ENCODE data around the gene ADAMTS17.

Gene ADAMTS17

GRCh38 chr15:99962006-99962561, 379.7 kb downstream of the ADAMTS17 start:
- DNase-seq (ENCODE audit: low spot score), result no peak
- no peak for TF ChIP-seq CTCF (IDR thresholded peaks at IDR 0.05; ENCODE audit: extremely low read depth, missing control alignments)

GRCh38 chr15:99961011-99961441, 380.7 kb downstream of the ADAMTS17 start:
- TF ChIP-seq CTCF (IDR thresholded peaks at IDR 0.05; ENCODE audit: extremely low read depth, missing control alignments), result no peak
- DNase-seq (ENCODE audit: low spot score), result no peak

- no peak for DNase-seq (ENCODE audit: low spot score)
- TF ChIP-seq CTCF (IDR thresholded peaks at IDR 0.05; ENCODE audit: extremely low read depth, missing control alignments), result no peak
Observed at GRCh38 chr15:99959326-99959725, 382.4 kb downstream of the ADAMTS17 start.

GRCh38 chr15:99958426-99959097, 383.2 kb downstream of the ADAMTS17 start:
- no peak for TF ChIP-seq CTCF (IDR thresholded peaks at IDR 0.05; ENCODE audit: extremely low read depth, missing control alignments)

GRCh38 chr15:99957642-99958013, 384.1 kb downstream of the ADAMTS17 start:
- DNase-seq (ENCODE audit: low spot score), result no peak
- no peak for TF ChIP-seq CTCF (IDR thresholded peaks at IDR 0.05; ENCODE audit: extremely low read depth, missing control alignments)

More at GRCh38 chr15:99958426-99959097, 383.2 kb downstream of the ADAMTS17 start:
- DNase-seq (ENCODE audit: low spot score), result no peak

GRCh38 chr15:99956820-99957641, 384.7 kb downstream of the ADAMTS17 start:
- no peak for TF ChIP-seq CTCF (IDR thresholded peaks at IDR 0.05; ENCODE audit: extremely low read depth, missing control alignments)
- no peak for DNase-seq (ENCODE audit: low spot score)
